Hepatocyte (in vitro differentiated cells): ENCODE results near the gene ABCD2. TPM values are rescaled to one million over a fixed set of nuclear protein-coding genes. Genes with fewer than 3 reads are reported as not detected.

Source experiments
- DNase-seq: peaks from one replicate; pipeline ENCODE4 v3.0.0-alpha.2; 2016; ENCODE audit warnings: low spot score
- H2AFZ ChIP-seq: fragments of 200-600 bp; sonication (generic); 2 replicates; pipeline ENCODE4 v1.6.0; 2016; ENCODE audit warnings: antibody characterized with exemption, mild to moderate bottlenecking
- H3K27ac ChIP-seq: fragments of 200-600 bp; sonication (generic); 2 replicates; pipeline ENCODE4 v1.5.1; 2016; ENCODE audit warnings: mild to moderate bottlenecking
- H3K27me3 ChIP-seq: fragments of 200-600 bp; sonication (generic); 2 replicates; pipeline ENCODE4 v1.6.1; 2016
- H3K36me3 ChIP-seq: fragments of 200-600 bp; sonication (generic); replicated peaks from 2 replicates; pipeline ENCODE4 v1.5.1; 2016; ENCODE audit warnings: low read depth; ENCODE audit not compliant: insufficient read depth
- H3K4me1 ChIP-seq: fragments of 200-600 bp; sonication (generic); 2 replicates; pipeline ENCODE4 v1.5.1; 2016; ENCODE audit warnings: mild to moderate bottlenecking, moderate library complexity; ENCODE audit not compliant: insufficient read depth
- H3K4me2 ChIP-seq: fragments of 200-600 bp; sonication (generic); 2 replicates; pipeline ENCODE4 v1.6.0; 2016
- H3K4me3 ChIP-seq: fragments of 200-600 bp; sonication (generic); 2 replicates; pipeline ENCODE4 v1.5.1; 2016; ENCODE audit warnings: mild to moderate bottlenecking
- H3K79me2 ChIP-seq: fragments of 200-600 bp; sonication (generic); 2 replicates; pipeline ENCODE4 v1.6.0; 2017; ENCODE audit warnings: mild to moderate bottlenecking
- H3K9me2 ChIP-seq: fragments of 200-600 bp; sonication (generic); replicated peaks from 2 replicates; pipeline ENCODE4 v1.6.0; 2017; ENCODE audit warnings: mild to moderate bottlenecking; ENCODE audit not compliant: insufficient read depth
- H3K9me3 ChIP-seq: fragments of 200-600 bp; sonication (generic); 2 replicates; pipeline ENCODE4 v1.5.1; 2016; ENCODE audit warnings: low read depth, mild to moderate bottlenecking
- H4K20me1 ChIP-seq: fragments of 200-600 bp; sonication (generic); 2 replicates; pipeline ENCODE4 v1.6.0; 2016; ENCODE audit warnings: mild to moderate bottlenecking; ENCODE audit not compliant: insufficient read depth, poor library complexity, severe bottlenecking
- EZH2 ChIP-seq: fragments of 200-600 bp; sonication (generic); IDR thresholded peaks from 2 replicates; pipeline ENCODE4 v1.6.1; 2016; ENCODE audit warnings: antibody characterized with exemption, mild to moderate bottlenecking, borderline replicate concordance
- EZH2phosphoT487 ChIP-seq: fragments of 200-600 bp; sonication (generic); IDR thresholded peaks from one replicate; pipeline ENCODE4 v1.6.1; 2018; ENCODE audit warnings: antibody characterized with exemption, mild to moderate bottlenecking, low read depth, moderate library complexity; ENCODE audit not compliant: unreplicated experiment, severe bottlenecking
- WGBS: methylation state at CpG from one replicate; pipeline ENCODE4 v1.1.6; 2016; ENCODE audit warnings: low lambda C conversion rate; ENCODE audit errors: missing lambda C conversion rate; 5-methylcytosine and 5-hydroxymethylcytosine counted together
- polyA plus RNA-seq: library from polyadenylated mRNA; unstranded; fragments of >200 nt; fragmentation: Nextera tagmentation; extraction: Ambion mirVana; gene quantifications from 2 replicates; pipeline ENCODE4 v1.2.1, GENCODE V29; 2016
- total RNA-seq: library from RNA; depleted of rRNA; stranded (reverse); fragments of >200 nt; gene quantifications from 2 replicates; pipeline ENCODE4 v1.2.3, GENCODE V29; 2014
- TF ChIP-seq, protein P1 (sequence below): fragments of 200-600 bp; sonication (generic); IDR thresholded peaks from 2 replicates; pipeline ENCODE4 v1.5.1; 2016; ENCODE audit warnings: antibody characterized with exemption, mild to moderate bottlenecking; ENCODE audit not compliant: poor library complexity

Gene ABCD2
- total and polyA plus RNA-seq, 2 experiments from 2014 or later, result 0.17 to 0.19 TPM

DNA sequence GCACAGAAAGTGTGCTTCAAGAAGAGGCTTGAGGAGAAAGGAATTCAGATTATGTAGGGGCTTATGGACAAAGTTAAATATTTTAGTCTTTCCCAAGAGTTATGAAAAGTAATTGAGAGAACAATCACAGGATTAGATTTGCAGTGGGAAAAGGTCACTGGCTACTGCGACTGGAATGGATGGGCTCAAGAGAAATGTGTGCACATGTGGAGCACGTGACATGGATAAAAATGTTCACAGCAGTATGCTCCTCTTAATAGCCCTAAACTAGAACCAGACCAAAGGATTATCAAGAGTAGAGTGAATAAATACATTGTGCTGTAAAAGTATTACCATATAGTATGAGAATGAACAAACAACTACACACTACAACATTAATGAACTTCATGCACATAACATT lies 78.1 kb downstream of the ABCD2 start:
- WGBS, result 57% methylated on average over 2 of the region's 2 CpGs
- DNase-seq, result no peak
- Histone ChIP-seq H3K79me2 (no peaks in the 10 kb centered on the region), H3K9me2 (no peaks in the 10 kb centered on the region), H3K4me3 (no peak overlapping the region), H3K27ac (no peak overlapping the region), H3K4me1 (no peaks in the 10 kb centered on the region), H3K36me3 (no peaks in the 10 kb centered on the region), H3K27me3 (no peaks in the 10 kb centered on the region), H3K4me2 (no peak overlapping the region), H3K9me3 (no peaks in the 10 kb centered on the region), H4K20me1 (no peaks in the 10 kb centered on the region), H2AFZ (no peak overlapping the region)
- TF ChIP-seq EZH2phosphoT487, result no peak
- TF ChIP-seq, protein P1, sequence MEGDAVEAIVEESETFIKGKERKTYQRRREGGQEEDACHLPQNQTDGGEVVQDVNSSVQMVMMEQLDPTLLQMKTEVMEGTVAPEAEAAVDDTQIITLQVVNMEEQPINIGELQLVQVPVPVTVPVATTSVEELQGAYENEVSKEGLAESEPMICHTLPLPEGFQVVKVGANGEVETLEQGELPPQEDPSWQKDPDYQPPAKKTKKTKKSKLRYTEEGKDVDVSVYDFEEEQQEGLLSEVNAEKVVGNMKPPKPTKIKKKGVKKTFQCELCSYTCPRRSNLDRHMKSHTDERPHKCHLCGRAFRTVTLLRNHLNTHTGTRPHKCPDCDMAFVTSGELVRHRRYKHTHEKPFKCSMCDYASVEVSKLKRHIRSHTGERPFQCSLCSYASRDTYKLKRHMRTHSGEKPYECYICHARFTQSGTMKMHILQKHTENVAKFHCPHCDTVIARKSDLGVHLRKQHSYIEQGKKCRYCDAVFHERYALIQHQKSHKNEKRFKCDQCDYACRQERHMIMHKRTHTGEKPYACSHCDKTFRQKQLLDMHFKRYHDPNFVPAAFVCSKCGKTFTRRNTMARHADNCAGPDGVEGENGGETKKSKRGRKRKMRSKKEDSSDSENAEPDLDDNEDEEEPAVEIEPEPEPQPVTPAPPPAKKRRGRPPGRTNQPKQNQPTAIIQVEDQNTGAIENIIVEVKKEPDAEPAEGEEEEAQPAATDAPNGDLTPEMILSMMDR, result no peak

DNA sequence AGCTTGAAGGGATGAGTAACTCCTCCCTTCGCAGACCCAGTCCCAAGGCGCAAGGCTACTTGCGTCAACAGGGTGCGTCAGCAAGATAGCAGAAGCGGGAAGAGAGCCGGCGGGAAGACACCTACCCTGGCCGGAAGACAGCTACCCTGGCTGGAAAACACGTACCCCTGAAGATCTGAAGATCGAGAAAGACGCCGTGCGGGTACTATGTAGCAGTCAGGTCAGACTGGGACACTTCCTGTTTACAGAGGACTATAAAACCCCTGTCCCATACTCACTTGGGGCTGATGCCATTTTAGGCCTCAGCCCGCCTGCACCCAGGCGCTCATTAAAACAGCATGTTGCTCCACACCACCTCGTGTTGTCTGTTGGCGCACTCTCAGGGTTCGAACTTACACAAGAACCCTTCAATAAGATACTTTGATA lies 80.9 kb downstream of the ABCD2 start:
- no peak overlapping the region for H2AFZ ChIP-seq
- no peaks in the 10 kb centered on the region for H4K20me1 ChIP-seq
- H3K79me2 ChIP-seq, result no peaks in the 10 kb centered on the region
- no peaks in the 10 kb centered on the region for H3K36me3 ChIP-seq
- TF ChIP-seq EZH2phosphoT487, result no peak
- TF ChIP-seq, protein P1, result no peak
- no peak for DNase-seq
- WGBS, result 96% methylated on average over 18 of the region's 18 CpGs
- H3K4me3 ChIP-seq, result no peak overlapping the region
- no peak overlapping the region for H3K27ac ChIP-seq
- H3K4me2 ChIP-seq, result no peak overlapping the region
- no peaks in the 10 kb centered on the region for H3K9me3 ChIP-seq
- no peaks in the 10 kb centered on the region for H3K27me3 ChIP-seq
- H3K9me2 ChIP-seq, result no peaks in the 10 kb centered on the region
- H3K4me1 ChIP-seq, result no peaks in the 10 kb centered on the region

DNA sequence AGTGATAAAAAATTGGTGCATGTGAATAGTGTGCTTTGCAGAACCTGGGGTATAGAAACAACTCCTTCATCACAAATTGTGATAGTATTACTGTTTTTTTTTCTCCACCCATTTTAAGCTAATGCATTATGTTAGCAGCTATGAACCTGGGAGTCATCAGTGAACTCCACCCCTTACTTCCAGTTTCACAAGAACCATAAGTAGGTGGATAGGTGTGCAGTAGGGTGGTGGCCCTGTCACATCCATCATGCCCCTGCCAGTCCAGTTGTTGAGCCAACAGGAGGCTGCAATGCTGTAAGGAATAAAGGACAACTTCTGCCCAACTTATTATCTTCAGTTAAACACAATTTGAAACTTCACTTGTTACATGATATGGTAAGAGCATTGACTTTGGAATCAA lies 85.7 kb downstream of the ABCD2 start:
- no peak for DNase-seq
- H2AFZ ChIP-seq, result no peak overlapping the region
- H3K4me3 ChIP-seq, result no peak overlapping the region
- H3K36me3 ChIP-seq, result no peaks in the 10 kb centered on the region
- H3K79me2 ChIP-seq, result no peaks in the 10 kb centered on the region
- no peak overlapping the region for H3K27ac ChIP-seq
- no peak for TF ChIP-seq EZH2phosphoT487
- no peak for TF ChIP-seq EZH2
- TF ChIP-seq, protein P1, result no peak
- no peaks in the 10 kb centered on the region for H4K20me1 ChIP-seq
- no peak overlapping the region for H3K4me2 ChIP-seq
- H3K9me3 ChIP-seq, result no peaks in the 10 kb centered on the region
- no peaks in the 10 kb centered on the region for H3K27me3 ChIP-seq
- no peaks in the 10 kb centered on the region for H3K4me1 ChIP-seq
- H3K9me2 ChIP-seq, result no peaks in the 10 kb centered on the region

DNA sequence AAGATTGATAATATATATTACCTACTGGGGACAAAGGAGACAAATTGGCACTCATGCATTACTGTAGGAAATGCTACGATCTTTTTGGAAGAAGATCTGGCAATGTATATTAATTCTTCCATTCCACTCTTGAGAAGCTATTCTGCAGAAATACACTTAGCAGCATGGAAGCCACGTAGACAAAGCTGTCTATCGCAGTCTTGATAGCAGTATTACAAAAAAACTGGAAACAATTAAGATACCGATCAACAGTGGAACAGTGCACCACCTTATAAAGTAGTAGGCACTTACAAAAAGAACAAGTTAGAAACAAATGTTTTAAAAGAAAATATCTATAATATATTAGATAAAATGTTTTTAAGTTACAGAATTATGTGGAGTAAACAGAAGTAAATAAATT lies 87.2 kb downstream of the ABCD2 start:
- no peaks in the 10 kb centered on the region for H3K79me2 ChIP-seq
- WGBS, result 75% methylated on average over 4 of the region's 4 CpGs
- H3K9me3 ChIP-seq, result no peaks in the 10 kb centered on the region
- no peak overlapping the region for H3K4me2 ChIP-seq
- H3K9me2 ChIP-seq, result no peaks in the 10 kb centered on the region
- no peak for TF ChIP-seq EZH2
- TF ChIP-seq, protein P1, result no peak
- no peak for TF ChIP-seq EZH2phosphoT487
- H3K4me1 ChIP-seq, result no peaks in the 10 kb centered on the region
- no peak overlapping the region for H3K4me3 ChIP-seq
- H3K27ac ChIP-seq, result no peak overlapping the region
- no peak for DNase-seq
- no peaks in the 10 kb centered on the region for H3K27me3 ChIP-seq
- H2AFZ ChIP-seq, result no peak overlapping the region
- H3K36me3 ChIP-seq, result no peaks in the 10 kb centered on the region
- H4K20me1 ChIP-seq, result no peaks in the 10 kb centered on the region
